22Rv1 (cell line): Measurements from ENCODE around the gene ZNF687.

Experiments used
- ZFX ChIP-seq: fragments of 450-650 bp; IDR thresholded peaks from 2 replicates; pipeline ENCODE4 v1.6.1; 2017; ENCODE audit warnings: antibody characterized with exemption, borderline replicate concordance
- TF ChIP-seq, protein P1 (sequence below): fragments of 450-650 bp; IDR thresholded peaks from 2 replicates; pipeline ENCODE4 v1.5.1; 2017; ENCODE audit warnings: mild to moderate bottlenecking

DNA sequence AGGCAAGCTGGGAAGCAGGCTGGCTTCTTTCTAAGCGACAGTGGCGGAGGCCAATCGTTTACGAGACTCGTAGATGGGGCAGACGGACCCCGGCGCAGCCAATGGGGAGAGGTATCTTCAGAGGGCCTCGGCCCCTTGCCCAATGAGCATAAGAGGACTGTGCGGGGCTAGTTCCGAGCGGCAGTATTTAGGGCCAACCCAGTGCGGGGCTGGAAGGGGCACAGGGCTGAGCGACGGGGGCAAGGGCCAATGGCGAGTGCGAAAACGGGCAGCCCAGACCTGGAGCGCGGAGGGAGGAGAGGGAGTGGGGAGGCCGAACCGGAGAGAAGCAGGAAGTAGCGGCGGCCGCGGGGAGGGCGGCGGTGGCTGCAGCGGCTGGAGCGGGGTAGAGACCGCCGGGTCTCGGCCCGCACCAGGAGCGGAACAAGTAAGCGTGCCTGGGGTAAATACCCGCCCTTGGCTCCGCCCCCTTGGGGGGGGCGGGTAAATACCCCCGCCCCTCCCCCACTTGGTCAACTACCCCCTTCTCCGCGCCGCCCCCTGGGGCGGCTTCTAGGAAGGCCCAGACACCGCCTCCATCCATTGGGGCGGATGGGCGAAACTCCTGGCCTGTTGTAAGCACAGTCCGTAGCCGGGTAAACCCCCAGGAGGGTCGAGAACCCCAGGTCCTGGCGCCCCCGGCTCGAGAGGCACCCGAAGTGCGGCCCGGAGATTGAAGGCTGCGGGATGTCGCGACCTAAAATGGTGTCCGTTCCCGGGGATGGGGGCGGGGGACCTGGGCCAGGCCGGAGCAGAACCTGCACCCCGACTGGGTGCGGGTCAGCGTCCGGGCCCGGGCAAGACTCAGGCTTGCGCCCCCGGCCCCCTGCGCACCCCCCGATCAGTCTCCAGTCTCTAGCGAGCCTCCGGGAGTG is at the start of gene ZNF687:
- TF ChIP-seq, protein P1, sequence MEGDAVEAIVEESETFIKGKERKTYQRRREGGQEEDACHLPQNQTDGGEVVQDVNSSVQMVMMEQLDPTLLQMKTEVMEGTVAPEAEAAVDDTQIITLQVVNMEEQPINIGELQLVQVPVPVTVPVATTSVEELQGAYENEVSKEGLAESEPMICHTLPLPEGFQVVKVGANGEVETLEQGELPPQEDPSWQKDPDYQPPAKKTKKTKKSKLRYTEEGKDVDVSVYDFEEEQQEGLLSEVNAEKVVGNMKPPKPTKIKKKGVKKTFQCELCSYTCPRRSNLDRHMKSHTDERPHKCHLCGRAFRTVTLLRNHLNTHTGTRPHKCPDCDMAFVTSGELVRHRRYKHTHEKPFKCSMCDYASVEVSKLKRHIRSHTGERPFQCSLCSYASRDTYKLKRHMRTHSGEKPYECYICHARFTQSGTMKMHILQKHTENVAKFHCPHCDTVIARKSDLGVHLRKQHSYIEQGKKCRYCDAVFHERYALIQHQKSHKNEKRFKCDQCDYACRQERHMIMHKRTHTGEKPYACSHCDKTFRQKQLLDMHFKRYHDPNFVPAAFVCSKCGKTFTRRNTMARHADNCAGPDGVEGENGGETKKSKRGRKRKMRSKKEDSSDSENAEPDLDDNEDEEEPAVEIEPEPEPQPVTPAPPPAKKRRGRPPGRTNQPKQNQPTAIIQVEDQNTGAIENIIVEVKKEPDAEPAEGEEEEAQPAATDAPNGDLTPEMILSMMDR = no peak
- TF ChIP-seq ZFX = no peak
